ENCODE results near the gene TMEM269. TPM values are rescaled to one million over a fixed set of nuclear protein-coding genes. Genes with fewer than 3 reads are reported as not detected.

TMEM269 gene
- total RNA-seq, 1 experiment from 2014 or later: 0.68 TPM

DNA sequence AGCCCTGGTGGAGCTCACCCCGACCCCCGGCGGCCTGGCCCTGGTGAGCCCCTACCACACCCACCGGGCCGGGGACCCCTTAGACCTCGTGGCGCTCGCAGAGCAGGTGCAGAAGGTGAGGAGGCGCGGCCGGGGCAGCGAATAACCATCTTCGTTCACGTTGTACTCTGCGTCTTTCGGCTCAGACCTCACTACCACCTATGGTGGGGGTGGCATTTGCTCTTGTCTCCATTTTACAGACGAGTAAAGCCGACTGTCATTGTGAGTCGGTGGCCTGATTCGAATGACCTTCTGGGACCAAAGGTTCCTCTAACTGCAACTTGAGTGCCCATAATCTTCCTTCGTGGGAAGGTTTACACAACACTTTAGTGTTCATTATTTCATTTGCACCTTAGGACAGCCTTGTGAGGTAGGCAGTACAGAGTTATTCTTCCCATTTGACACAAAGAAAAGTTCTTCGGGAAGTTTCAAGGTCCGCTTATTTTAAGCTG, 17.2 kb upstream of the TMEM269 start:
- Mint-ChIP-seq H3K4me3 (ENCODE audit: unreplicated experiment) (no peak overlapping the region), H3K9me3 (ENCODE audit: unreplicated experiment) (no peaks in the 10 kb centered on the region), H3K27me3 (ENCODE audit: insufficient read depth, unreplicated experiment) (no peaks in the 10 kb centered on the region), H3K4me1 (ENCODE audit: low read depth, unreplicated experiment) (no peaks in the 10 kb centered on the region), H3K36me3 (ENCODE audit: insufficient read depth, unreplicated experiment) (peaks cover 13% of the 10 kb centered on the region), H3K27ac (ENCODE audit: unreplicated experiment) (peak overlapping the region; percentile 80)
- TF ChIP-seq CTCF (IDR thresholded peaks at IDR 0.05; ENCODE audit: insufficient read depth in 1 of 2, low read depth in 1 of 2, low read length in 1 of 2, severe bottlenecking in 1 of 2, unreplicated experiment in 1 of 2): no peak
- CTCF ChIA-PET: interaction anchor here (0.9 to 2.1 kb wide), 6 partner anchors 11 to 306 kb away, joined by 3 to 19 read pairs (median 6); partner anchors contain the start of gene ZNF691
- BruUV-seq (replicated peaks): no TSS peak
- H3K4me3 ChIP-seq (ENCODE audit: low read depth, low read length): peak overlapping the region; percentile 90
- H3K4me1 ChIP-seq: peaks cover 13% of the 10 kb centered on the region
- intact Hi-C loops (cut with micrococcal nuclease; ENCODE audit: unreplicated experiment): no loop called here
- H3K36me3 ChIP-seq (ENCODE audit: control insufficient read depth, insufficient read depth, low read length): no peaks in the 10 kb centered on the region
- no peak for DNase-seq
- H3K9me3 ChIP-seq: no peaks in the 10 kb centered on the region
- POLR2A ChIA-PET: interaction anchor here (0.5 to 1.5 kb wide), 7 partner anchors 10 to 434 kb away, joined by 4 to 14 read pairs (median 6); partner anchors contain the start of genes CCDC30, PPIH, YBX1 and ZNF691
- no peaks in the 10 kb centered on the region for H3K27me3 ChIP-seq (replicated peaks; ENCODE audit: control insufficient read depth, insufficient read depth, low read length)

DNA sequence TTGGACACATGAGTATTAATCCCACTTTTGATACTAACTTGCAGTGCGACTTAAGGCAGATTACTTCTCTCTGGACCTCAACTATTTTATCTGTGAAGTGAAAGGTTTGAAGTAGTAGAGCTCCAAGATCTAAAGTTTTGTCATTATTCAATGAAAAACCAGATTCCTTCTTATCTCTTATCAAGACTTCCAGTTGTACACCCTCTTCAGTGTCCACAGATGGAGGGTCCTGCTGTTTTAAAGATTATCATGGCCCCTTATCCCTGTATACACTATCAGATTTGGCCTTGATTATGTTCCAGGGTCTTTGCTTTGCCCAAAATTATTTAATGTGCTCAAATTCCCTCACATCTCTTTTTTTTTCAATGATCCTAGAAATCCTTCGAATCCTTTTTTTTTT, 16.6 kb upstream of the TMEM269 start:
- ChIA-PET CTCF (no interaction called here), POLR2A (no interaction called here)
- H3K4me1 ChIP-seq: peaks cover 13% of the 10 kb centered on the region
- Mint-ChIP-seq H3K36me3 (ENCODE audit: insufficient read depth, unreplicated experiment) (peaks cover 13% of the 10 kb centered on the region), H3K4me1 (ENCODE audit: low read depth, unreplicated experiment) (no peaks in the 10 kb centered on the region), H3K27me3 (ENCODE audit: insufficient read depth, unreplicated experiment) (no peaks in the 10 kb centered on the region), H3K4me3 (ENCODE audit: unreplicated experiment) (no peak overlapping the region), H3K9me3 (ENCODE audit: unreplicated experiment) (no peaks in the 10 kb centered on the region), H3K27ac (ENCODE audit: unreplicated experiment) (no peak overlapping the region)
- TF ChIP-seq CTCF (IDR thresholded peaks at IDR 0.05; ENCODE audit: insufficient read depth in 1 of 2, low read depth in 1 of 2, low read length in 1 of 2, severe bottlenecking in 1 of 2, unreplicated experiment in 1 of 2): no peak
- peak overlapping the region; percentile 90 for H3K4me3 ChIP-seq (ENCODE audit: low read depth, low read length)
- BruUV-seq (replicated peaks): TSS peak; percentile 62
- H3K9me3 ChIP-seq: no peaks in the 10 kb centered on the region
- no peaks in the 10 kb centered on the region for H3K27me3 ChIP-seq (replicated peaks; ENCODE audit: control insufficient read depth, insufficient read depth, low read length)
- no peak for DNase-seq
- H3K36me3 ChIP-seq (ENCODE audit: control insufficient read depth, insufficient read depth, low read length): no peaks in the 10 kb centered on the region
- intact Hi-C loops (cut with micrococcal nuclease; ENCODE audit: unreplicated experiment): no loop called here

DNA sequence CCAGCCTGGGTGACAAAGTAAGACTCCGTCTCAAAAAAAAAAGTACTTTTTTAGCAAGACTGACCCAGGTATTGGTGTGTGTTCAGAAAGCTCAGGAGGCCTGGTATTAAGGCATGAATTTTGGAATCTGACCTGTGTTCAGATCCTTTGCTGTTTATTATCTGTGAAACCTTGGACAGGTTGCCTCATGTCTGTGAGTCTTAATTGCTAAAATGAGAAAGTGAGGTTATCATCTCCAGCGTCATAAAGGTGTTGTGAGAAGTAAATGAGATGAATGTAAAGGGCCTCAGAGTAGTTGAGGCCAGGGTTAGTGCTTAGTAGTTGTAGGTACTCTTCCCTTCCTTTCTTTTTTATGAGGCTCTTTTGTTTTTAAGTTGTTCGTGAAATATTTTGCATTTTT, 15.0 kb upstream of the TMEM269 start:
- Mint-ChIP-seq H3K4me3 (ENCODE audit: unreplicated experiment) (no peak overlapping the region), H3K36me3 (ENCODE audit: insufficient read depth, unreplicated experiment) (peaks cover 13% of the 10 kb centered on the region), H3K9me3 (ENCODE audit: unreplicated experiment) (no peaks in the 10 kb centered on the region), H3K27ac (ENCODE audit: unreplicated experiment) (no peak overlapping the region), H3K4me1 (ENCODE audit: low read depth, unreplicated experiment) (no peaks in the 10 kb centered on the region), H3K27me3 (ENCODE audit: insufficient read depth, unreplicated experiment) (no peaks in the 10 kb centered on the region)
- no peak for DNase-seq
- Histone ChIP-seq H3K4me1 (peaks cover 9% of the 10 kb centered on the region), H3K27me3 (replicated peaks; ENCODE audit: control insufficient read depth, insufficient read depth, low read length) (no peaks in the 10 kb centered on the region), H3K36me3 (ENCODE audit: control insufficient read depth, insufficient read depth, low read length) (0 out of 2 replicates have a peak, but pooled peaks cover 1% of the 10 kb centered on the region), H3K9me3 (no peaks in the 10 kb centered on the region), H3K4me3 (ENCODE audit: low read depth, low read length) (no peak overlapping the region)
- intact Hi-C loops (cut with micrococcal nuclease; ENCODE audit: unreplicated experiment): no loop called here
- TF ChIP-seq CTCF (IDR thresholded peaks at IDR 0.05; ENCODE audit: insufficient read depth in 1 of 2, low read depth in 1 of 2, low read length in 1 of 2, severe bottlenecking in 1 of 2, unreplicated experiment in 1 of 2): no peak
- ChIA-PET POLR2A (no interaction called here), CTCF (no interaction called here)
- BruUV-seq (replicated peaks): no TSS peak

Measured in Caco-2 (cell line).